GM18505 (cell line): ENCODE results near the gene CPNE5.
"Not testable (repeated sequence)": the region's sequence is repeated elsewhere in the genome, so short reads cannot be mapped to it uniquely, and the experiment has no call there.

Source experiments
- ATAC-seq: cut with Tn5 transposase; IDR thresholded peaks from one replicate; pipeline ENCODE4 v1.9.1; 2021; ENCODE audit not compliant: unreplicated experiment
- POLR2A ChIP-seq: IDR thresholded peaks from 4 replicates; pipeline ENCODE4 v1.6.1; 2011; ENCODE audit warnings: borderline replicate concordance; ENCODE audit not compliant: insufficient read depth, insufficient read length; ENCODE audit errors: extremely low read depth

Gene CPNE5

DNA sequence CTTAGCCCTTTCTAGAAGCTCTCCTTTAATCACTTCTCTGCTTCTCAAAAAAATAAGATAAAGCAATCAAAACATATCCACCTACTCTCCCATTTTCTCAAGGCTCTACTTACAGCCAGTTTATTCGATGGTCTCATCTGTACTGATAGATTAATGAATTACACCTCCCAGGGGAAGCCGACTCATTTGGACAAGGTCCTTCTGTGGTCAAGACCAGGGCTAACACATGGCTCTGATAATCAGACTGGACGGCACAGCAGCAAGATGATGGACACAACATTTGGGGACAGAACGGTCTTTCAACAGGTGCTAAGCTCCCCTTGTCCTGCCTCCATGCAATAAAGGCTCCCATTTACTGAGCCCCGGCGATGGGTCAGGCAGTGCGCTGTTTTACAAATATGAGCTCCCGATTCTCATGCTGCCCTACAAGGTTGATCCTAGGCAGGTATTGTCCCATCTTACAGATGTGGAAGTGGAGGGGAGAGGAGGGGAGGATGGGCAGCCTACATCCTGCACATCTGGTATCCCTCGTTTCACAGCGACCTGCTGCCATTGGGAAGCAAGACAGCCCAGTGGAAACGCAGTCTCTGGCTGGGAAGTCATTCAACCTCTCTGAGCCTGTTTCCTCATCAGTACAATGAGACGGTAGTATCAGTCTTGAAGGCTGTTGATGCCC, 15.7 kb downstream of the CPNE5 start:
- ATAC-seq: no peak
- no peak for TF ChIP-seq POLR2A

DNA sequence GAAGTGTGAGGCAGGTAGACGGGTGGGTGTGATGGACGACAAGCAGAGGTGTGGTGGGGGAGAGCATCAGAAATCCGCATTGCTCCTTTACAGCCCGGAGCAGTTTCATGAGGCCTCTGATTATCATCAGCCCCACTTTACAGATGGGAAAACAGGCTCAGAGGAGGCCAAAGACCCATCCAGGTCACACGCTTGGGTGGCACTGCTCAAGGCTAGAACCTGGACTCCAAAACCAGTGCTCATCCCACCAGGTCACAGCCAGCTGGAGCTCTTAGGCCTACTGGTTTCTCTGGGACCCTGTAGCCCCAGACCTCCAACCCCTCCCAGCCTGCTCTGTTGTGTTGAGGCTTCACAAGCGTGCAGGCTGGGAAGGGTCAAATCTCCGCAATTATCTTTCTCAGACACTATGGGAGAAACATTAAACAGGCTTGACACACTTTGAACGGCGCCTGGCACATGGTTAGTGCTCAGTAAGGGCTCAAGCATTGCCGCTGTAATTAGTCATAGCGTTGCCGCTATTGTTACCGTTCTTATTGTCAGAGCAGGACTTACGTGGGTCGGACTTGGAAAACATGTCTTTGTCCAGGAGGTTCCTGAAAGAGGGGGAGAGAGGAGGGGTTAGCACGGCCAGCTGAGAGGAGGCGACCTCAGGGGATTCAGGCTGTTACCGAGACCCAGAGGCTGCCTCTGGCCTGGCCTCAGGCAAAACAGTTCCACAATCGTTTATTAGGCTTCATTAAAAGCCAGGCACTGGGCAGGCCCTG, 16.6 kb downstream of the CPNE5 start:
- no peak for ATAC-seq
- TF ChIP-seq POLR2A: no peak

- ATAC-seq: no peak
- no peak for TF ChIP-seq POLR2A
These were observed 17.5 kb downstream of the CPNE5 start for GRCh38 chr6:36821581-36822335.

DNA sequence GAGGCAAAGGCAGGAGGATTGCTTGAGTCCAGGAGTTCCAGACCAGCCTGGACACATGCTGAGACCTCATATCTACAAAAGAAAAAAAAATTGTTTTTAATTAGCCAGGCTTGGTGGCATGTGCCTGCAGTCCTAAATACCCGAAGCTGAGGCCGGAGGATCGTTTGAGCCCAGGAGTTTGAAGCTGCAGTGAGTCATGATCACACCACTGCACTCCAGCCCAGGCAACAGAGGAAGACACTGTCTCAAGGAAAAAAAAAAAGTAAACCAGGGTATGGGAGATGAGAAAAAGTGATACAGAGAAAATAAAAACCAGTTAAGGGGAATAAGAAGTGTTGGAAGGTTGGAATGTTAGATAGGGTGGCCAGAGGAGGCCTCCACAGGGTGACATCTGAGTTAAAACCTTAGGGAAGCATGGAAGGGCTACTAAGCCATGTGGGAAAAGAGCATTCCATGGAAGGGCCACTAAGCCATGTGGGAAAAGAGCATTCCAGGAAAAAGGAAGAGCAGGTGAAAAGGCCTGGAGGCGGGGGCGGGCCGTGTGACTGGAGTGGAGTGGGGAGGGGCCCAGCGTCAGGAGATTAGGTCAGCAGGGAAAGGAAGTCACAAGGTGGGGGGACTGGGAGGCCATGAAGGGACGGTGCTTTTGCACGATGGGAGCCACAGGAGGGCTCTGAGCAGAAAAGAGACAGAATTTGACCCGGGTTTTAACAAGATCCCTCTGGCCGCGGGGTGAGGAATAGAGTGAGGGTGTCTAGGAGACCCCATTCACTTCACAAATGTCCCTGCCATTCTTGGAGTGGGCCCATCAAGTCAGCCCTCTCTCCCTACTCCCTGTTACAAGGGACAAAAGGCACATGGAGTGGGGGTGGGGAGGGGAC, 18.3 kb downstream of the CPNE5 start:
- no peak for TF ChIP-seq POLR2A
- no peak for ATAC-seq

- no peak for ATAC-seq
- TF ChIP-seq POLR2A: no peak
These were observed 20.5 kb downstream of the CPNE5 start for GRCh38 chr6:36818756-36819155.

DNA sequence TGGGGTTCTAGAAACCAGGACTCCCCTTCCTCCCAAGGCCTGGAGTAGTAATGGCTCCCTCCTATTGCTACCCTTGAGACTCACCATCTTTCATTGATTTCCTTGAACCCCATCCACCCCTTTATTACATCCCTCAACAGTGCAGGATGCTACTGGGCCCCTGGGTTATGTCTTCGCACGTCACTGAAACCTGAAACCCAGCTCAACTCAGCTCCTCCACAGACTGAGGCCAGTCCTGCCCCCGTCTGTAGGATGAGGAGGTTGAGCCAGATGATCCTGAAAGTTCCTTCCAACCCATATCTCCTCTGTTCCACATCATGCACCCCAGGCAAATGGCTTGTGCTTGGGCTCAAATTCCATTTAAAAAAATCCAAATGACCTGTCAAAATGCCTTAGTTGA, 21.4 kb downstream of the CPNE5 start:
- no peak for TF ChIP-seq POLR2A
- ATAC-seq: no peak

DNA sequence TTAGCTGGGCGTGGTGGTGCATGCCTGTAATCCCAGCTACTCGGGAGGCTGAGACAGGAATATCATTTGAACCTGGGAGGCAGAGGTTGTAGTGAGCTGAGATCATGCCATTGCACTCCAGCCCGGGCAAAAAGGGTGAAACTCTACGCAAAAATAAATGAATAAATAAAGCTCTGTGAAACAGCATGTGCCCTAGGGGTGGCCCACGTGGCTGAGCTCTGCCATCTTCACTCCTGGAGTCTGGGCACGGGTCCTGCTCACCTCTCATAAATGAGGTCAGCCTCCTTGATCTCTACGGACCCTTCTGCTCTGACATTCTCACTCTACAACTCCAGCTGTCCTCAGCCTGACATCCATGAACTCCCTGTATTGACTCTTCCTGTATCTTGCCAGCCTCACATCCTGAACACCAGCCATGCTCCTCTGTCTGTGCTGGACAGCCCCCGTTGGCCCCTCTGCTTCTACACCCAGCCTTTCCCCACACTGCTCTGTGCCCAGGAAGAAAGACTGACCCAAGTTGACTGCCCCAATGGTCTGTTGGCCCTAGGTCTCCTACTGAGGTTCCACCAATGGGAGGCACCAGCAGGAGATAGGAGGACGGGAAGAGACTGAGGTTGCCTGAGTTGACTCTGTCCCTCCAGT, 21.9 kb downstream of the CPNE5 start:
- no peak for TF ChIP-seq POLR2A
- no peak for ATAC-seq

GRCh38 chr6:36815962-36816735, 23.1 kb downstream of the CPNE5 start:
- no peak for TF ChIP-seq POLR2A

GRCh38 chr6:36814249-36814648, 25.0 kb downstream of the CPNE5 start:
- no peak for ATAC-seq
- TF ChIP-seq POLR2A: no peak

More at GRCh38 chr6:36815962-36816735, 23.1 kb downstream of the CPNE5 start:
- no peak for ATAC-seq

DNA sequence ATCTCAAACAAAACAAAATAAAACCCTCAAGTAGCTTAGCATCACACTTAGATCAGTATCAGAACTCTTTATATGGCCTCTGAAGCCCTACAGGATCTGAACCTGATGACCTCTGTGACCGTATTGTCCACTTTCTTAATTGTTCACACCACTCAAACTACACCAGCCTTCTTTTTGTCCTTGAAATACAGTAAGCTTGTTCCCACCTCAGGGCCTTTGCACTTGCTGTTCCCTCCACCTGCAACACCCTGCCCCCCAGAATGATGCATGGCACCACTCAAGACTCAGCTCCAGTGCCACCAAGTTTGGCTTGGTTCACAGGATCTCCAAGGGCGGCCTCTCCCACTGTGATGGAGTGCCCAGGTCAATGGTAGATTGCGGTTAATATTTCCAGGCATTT, 25.7 kb downstream of the CPNE5 start:
- no peak for ATAC-seq
- no peak for TF ChIP-seq POLR2A

- not testable (repeated sequence) for ATAC-seq
These were observed 26.2 kb downstream of the CPNE5 start for GRCh38 chr6:36813047-36813446.
